ENCODE results near the gene CDC42BPB. TPM values are rescaled to one million over a fixed set of nuclear protein-coding genes. Genes with fewer than 3 reads are reported as not detected.

The CDC42BPB gene
- total and polyA plus RNA-seq, 2 of the 13 experiments (the other 11 are each of a cell fraction or from before 2014, with no cell fraction given) = 19.7 to 32.3 TPM

GRCh38 chr14:103102689-103103260 lies 45.4 kb upstream of the CDC42BPB start:
- no peak for FAIRE-seq
- POLR2A ChIA-PET = interaction anchor here (1.1 to 4.1 kb wide), 7 partner anchors 8 to 231 kb away, joined by 4 to 39 read pairs (median 9); partner anchors contain the start of genes EIF5 and EXOC3L4
- peaks cover 0 to 4% of the 10 kb centered on the region in 2 experiments; a peak in 2 of 5 replicates for H3K36me3 ChIP-seq (replicated peaks in 1 of 2; ENCODE audit: control insufficient read depth in 1 of 2, insufficient read depth in 2 of 2, low read length in 2 of 2)
- no peak for DNase-seq (ENCODE audit: low spot score)
- no peak overlapping the region for H3K27ac ChIP-seq (ENCODE audit: extremely low read length, insufficient read depth, low read length)
- no peak overlapping the region for H2AFZ ChIP-seq (ENCODE audit: low read length)
- peaks cover 15% of the 10 kb centered on the region for H3K79me2 ChIP-seq (ENCODE audit: insufficient read depth, low read length)
- H3K9ac ChIP-seq (ENCODE audit: insufficient read depth, low read depth, low read length) = 0 out of 2 replicates have a peak overlapping the region, but pooled peaks have one; percentile 11
- in situ Hi-C loops (cut with HindIII; ENCODE audit: extremely low pct_ligation_motif_present, low pct_unique_long_range_greater_than_20kb) = no loop called here
- no peaks in the 10 kb centered on the region for H3K9me3 ChIP-seq (ENCODE audit: low read length)
- H3K27me3 ChIP-seq (ENCODE audit: control insufficient read depth in 1 of 2, insufficient read depth in 2 of 2, low read length in 2 of 2) = no peaks in the 10 kb centered on the region
- 94% methylated on average over 32 of the region's 39 CpGs for WGBS (ENCODE audit: low lambda C conversion rate)
- no peak for ATAC-seq
- BruUV-seq (replicated peaks) = no TSS peak
- peaks cover 15% of the 10 kb centered on the region for H4K20me1 ChIP-seq (ENCODE audit: insufficient read depth, low read length)
- peaks cover 87% of the 10 kb centered on the region for H3K4me1 ChIP-seq (ENCODE audit: insufficient read depth, low read length)
- H3K4me3 ChIP-seq (replicated peaks in 1 of 3; ENCODE audit: insufficient read depth in 1 of 3, low read depth in 2 of 3, low read length in 3 of 3) = no peak overlapping the region; a peak in 1 of 6 replicates
- intact Hi-C loops (cut with micrococcal nuclease; ENCODE audit: unreplicated experiment) = loop anchor here (5.0 kb wide), 1 partner anchor 85 kb away; no protein-coding TSS in a partner anchor
- peak overlapping the region; percentile 84 for H3K4me2 ChIP-seq (ENCODE audit: low read depth, low read length)
- TF ChIP-seq ZNF263 (CRISPR knock-in tag; IDR thresholded peaks at IDR 0.05) (0 out of 2 replicates have a peak, but pooled peaks have one; percentile 28), NFYC (CRISPR knock-in tag; IDR thresholded peaks at IDR 0.05) (no peak), PCBP1 (IDR thresholded peaks at IDR 0.05; ENCODE audit: borderline replicate concordance, low read depth, low read length) (0 out of 2 replicates have a peak, but pooled peaks have one; percentile 1), ATF4 (CRISPR knock-in tag; IDR thresholded peaks at IDR 0.05) (no peak), ZNF563 (CRISPR knock-in tag; IDR thresholded peaks at IDR 0.05) (no peak), POLR2G (IDR thresholded peaks at IDR 0.05; ENCODE audit: low read depth, low read length) (0 out of 2 replicates have a peak, but pooled peaks have one; percentile 27), MXD1 (CRISPR knock-in tag; IDR thresholded peaks at IDR 0.05) (no peak), PRMT3 (CRISPR knock-in tag; IDR thresholded peaks at IDR 0.05; ENCODE audit: borderline replicate concordance, low read depth) (no peak), ZFY (CRISPR knock-in tag; IDR thresholded peaks at IDR 0.05) (0 out of 2 replicates have a peak, but pooled peaks have one; percentile 8)
- CTCF ChIA-PET (ENCODE audit: low intra/inter-chr PET ratio, low total read pairs) = interaction anchor here (0.9 kb wide), 1 partner anchor 190 kb away, joined by 3 read pairs; no protein-coding TSS in a partner anchor
